KMS-11 (cell line): ENCODE measurements around the gene ZYX.
"Not testable (repeated sequence)": the region's sequence is repeated elsewhere in the genome, so short reads cannot be mapped to it uniquely, and the experiment has no call there.

Experiments used
- H2AFZ ChIP-seq: fragments of 200-600 bp; sonication (generic); 2 replicates; pipeline ENCODE4 v1.6.1; 2016; ENCODE audit warnings: antibody characterized with exemption, mixed run types, low read depth
- H3K27ac ChIP-seq: fragments of 200-600 bp; sonication (generic); 2 replicates; pipeline ENCODE4 v1.6.1; 2016; ENCODE audit warnings: mild to moderate bottlenecking, mixed run types
- H3K27me3 ChIP-seq: fragments of 200-600 bp; sonication (generic); 2 replicates; pipeline ENCODE4 v1.6.1; 2017; ENCODE audit warnings: mild to moderate bottlenecking, low read depth, mixed run types, moderate library complexity; ENCODE audit not compliant: insufficient read depth
- H3K36me3 ChIP-seq: fragments of 200-600 bp; sonication (generic); 2 replicates; pipeline ENCODE4 v1.6.1; 2017; ENCODE audit warnings: mild to moderate bottlenecking, mixed run types; ENCODE audit not compliant: insufficient read depth
- H3K4me1 ChIP-seq: fragments of 200-600 bp; sonication (generic); 2 replicates; pipeline ENCODE4 v1.6.1; 2016; ENCODE audit warnings: mild to moderate bottlenecking, low read depth, mixed run types; ENCODE audit not compliant: poor library complexity, severe bottlenecking
- H3K4me2 ChIP-seq: fragments of 200-600 bp; sonication (generic); 2 replicates; pipeline ENCODE4 v1.7.0; 2016; ENCODE audit warnings: mild to moderate bottlenecking, mixed run types
- H3K4me3 ChIP-seq: fragments of 200-600 bp; sonication (generic); IDR thresholded peaks from 2 replicates; pipeline ENCODE4 v1.6.1; 2017; ENCODE audit warnings: low read depth, low read length, mixed read lengths; ENCODE audit not compliant: insufficient read depth
- H3K79me2 ChIP-seq: fragments of 200-600 bp; sonication (generic); 2 replicates; pipeline ENCODE4 v1.6.1; 2016; ENCODE audit warnings: low read depth, mixed run types; ENCODE audit not compliant: insufficient read depth
- H3K9ac ChIP-seq: fragments of 200-600 bp; sonication (generic); 2 replicates; pipeline ENCODE4 v1.6.1; 2016; ENCODE audit warnings: mild to moderate bottlenecking, mixed run types
- H4K20me1 ChIP-seq: fragments of 200-600 bp; sonication (generic); 2 replicates; pipeline ENCODE4 v1.6.1; 2016; ENCODE audit warnings: mild to moderate bottlenecking, mixed run types; ENCODE audit not compliant: insufficient read depth
- TF ChIP-seq, protein P1 (sequence below): fragments of 200-600 bp; sonication (generic); conservative IDR thresholded peaks from 2 replicates; pipeline ENCODE4 v1.6.1; 2017; ENCODE audit warnings: low read depth, mild to moderate bottlenecking, antibody characterized with exemption, low read length, moderate library complexity, mixed read lengths

ZYX gene

DNA sequence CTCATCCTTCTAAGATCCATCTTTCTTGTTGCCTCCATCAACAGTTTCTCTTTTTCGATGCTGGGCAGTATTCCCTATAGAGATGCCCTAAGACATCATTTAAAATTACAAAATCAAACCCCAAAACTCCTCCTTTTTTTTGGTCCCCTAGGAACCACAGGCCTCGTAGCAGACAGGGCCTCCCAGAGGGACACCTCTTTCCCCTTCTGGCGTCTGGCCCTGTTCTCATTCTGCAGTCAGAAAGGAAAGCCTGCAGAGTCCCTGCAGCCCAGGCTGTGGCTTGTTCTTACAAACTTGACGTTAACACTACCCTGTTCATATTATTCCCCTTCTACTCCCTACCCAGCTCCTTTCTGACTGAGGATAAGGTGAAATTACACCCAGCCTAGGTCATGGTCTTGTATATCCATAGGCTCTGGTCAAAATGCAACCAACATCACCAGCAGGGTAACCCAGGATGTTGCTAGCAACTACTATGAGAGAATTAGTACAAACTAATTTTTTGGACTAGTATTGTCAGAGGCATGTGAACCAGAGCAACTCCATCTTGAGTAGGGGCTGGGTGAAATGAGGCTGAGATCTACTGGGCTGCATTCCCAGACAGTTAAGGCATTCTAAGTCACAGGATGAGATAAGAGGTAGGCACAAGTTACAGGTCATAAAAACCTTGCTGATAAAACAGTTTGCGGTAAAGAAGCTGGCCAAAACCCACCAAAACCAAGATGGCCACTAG lies 31.0 kb downstream of the ZYX start:
- TF ChIP-seq, protein P1, sequence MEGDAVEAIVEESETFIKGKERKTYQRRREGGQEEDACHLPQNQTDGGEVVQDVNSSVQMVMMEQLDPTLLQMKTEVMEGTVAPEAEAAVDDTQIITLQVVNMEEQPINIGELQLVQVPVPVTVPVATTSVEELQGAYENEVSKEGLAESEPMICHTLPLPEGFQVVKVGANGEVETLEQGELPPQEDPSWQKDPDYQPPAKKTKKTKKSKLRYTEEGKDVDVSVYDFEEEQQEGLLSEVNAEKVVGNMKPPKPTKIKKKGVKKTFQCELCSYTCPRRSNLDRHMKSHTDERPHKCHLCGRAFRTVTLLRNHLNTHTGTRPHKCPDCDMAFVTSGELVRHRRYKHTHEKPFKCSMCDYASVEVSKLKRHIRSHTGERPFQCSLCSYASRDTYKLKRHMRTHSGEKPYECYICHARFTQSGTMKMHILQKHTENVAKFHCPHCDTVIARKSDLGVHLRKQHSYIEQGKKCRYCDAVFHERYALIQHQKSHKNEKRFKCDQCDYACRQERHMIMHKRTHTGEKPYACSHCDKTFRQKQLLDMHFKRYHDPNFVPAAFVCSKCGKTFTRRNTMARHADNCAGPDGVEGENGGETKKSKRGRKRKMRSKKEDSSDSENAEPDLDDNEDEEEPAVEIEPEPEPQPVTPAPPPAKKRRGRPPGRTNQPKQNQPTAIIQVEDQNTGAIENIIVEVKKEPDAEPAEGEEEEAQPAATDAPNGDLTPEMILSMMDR, result no peak
- H3K9ac ChIP-seq, result no peak overlapping the region
- no peaks in the 10 kb centered on the region for H3K27me3 ChIP-seq
- no peak overlapping the region for H3K4me2 ChIP-seq
- no peak overlapping the region for H3K27ac ChIP-seq
- H3K4me3 ChIP-seq, result no peak overlapping the region
- H2AFZ ChIP-seq, result no peak overlapping the region
- no peaks in the 10 kb centered on the region for H3K79me2 ChIP-seq
- no peaks in the 10 kb centered on the region for H3K4me1 ChIP-seq
- no peaks in the 10 kb centered on the region for H3K36me3 ChIP-seq
- H4K20me1 ChIP-seq, result no peaks in the 10 kb centered on the region

DNA sequence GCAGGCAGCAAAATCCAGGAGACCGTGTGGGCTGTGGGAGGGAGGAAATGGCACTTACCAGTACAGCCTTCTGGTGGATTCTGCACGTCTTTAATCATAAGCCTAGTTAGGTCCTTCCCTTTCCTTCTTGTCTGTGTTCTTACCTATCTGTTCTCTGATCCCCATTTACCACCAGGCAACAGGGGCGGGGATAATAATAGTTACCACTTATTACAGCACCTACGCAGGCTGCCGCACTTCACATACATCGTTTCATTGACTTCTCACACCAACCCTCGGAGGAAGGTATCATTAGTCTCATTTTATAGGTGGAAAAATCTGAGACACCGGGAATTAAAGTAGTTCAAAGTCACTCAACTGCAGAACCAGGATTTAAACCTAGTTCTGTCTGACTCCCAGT lies 32.0 kb downstream of the ZYX start:
- no peaks in the 10 kb centered on the region for H3K36me3 ChIP-seq
- TF ChIP-seq, protein P1, result no peak
- no peak overlapping the region for H3K4me3 ChIP-seq
- no peaks in the 10 kb centered on the region for H3K79me2 ChIP-seq
- H4K20me1 ChIP-seq, result no peaks in the 10 kb centered on the region
- no peak overlapping the region for H3K27ac ChIP-seq
- H3K4me2 ChIP-seq, result no peak overlapping the region
- no peak overlapping the region for H3K9ac ChIP-seq
- no peaks in the 10 kb centered on the region for H3K4me1 ChIP-seq
- no peaks in the 10 kb centered on the region for H3K27me3 ChIP-seq
- H2AFZ ChIP-seq, result no peak overlapping the region

DNA sequence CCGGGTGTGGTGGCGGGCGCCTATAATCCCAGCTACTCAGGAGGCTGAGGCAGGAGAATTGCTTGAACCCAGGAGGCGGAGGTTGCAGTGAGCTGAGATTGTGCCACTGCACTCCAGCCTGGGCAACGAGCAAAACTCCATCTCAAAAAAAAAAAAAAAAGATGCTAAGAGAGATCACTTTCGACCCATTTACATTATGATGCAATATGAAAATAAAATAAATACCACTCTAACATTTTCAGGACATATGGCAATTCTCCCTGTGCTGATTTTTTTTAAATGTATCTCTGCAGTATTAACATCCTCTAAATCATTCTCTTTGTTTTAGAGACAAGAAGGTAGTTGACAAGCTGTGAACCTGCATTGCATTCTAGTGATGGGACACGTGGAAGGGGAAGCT lies 34.1 kb downstream of the ZYX start:
- not testable (repeated sequence) for H2AFZ ChIP-seq, H3K27ac ChIP-seq, H3K27me3 ChIP-seq, H3K4me2 ChIP-seq, H3K79me2 ChIP-seq, H3K4me3 ChIP-seq, H3K36me3 ChIP-seq, H4K20me1 ChIP-seq, H3K4me1 ChIP-seq, H3K9ac ChIP-seq

DNA sequence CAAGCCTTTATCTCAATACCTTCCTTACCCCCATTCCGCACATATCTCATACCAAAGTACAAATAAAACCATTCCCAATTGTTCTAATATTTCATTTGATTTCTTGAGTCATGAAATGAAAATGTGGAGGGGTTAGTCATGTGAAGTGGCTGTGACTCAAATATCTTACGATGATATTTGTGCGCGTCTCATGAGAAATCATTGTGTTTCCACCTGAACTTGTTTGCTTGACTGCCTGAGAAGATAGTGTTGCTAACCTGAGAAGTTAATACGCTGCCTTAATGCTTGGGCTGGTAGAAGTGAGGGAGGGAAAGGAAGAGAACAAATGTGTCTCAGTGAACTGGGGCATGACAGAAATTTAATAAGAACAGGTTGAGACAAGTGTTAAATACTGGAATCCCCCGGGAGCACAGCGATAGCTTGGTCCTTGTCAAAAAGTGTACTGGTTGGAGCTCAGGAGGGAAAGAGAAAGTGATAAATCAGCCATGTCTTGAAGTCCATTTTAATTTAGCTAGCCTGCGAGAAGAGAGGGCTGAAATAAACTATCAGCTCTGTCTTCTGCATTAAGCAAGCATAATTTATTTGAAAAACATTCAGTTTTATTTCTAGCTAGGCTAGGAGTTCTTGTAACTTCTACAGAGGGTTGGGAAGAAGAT lies 34.7 kb downstream of the ZYX start:
- Histone ChIP-seq H3K4me2 (no peak overlapping the region), H3K27ac (no peak overlapping the region), H2AFZ (no peak overlapping the region), H3K79me2 (no peaks in the 10 kb centered on the region), H3K4me1 (no peaks in the 10 kb centered on the region), H3K27me3 (no peaks in the 10 kb centered on the region), H4K20me1 (no peaks in the 10 kb centered on the region), H3K36me3 (no peaks in the 10 kb centered on the region), H3K9ac (no peak overlapping the region), H3K4me3 (no peak overlapping the region)
- TF ChIP-seq, protein P1, result no peak

DNA sequence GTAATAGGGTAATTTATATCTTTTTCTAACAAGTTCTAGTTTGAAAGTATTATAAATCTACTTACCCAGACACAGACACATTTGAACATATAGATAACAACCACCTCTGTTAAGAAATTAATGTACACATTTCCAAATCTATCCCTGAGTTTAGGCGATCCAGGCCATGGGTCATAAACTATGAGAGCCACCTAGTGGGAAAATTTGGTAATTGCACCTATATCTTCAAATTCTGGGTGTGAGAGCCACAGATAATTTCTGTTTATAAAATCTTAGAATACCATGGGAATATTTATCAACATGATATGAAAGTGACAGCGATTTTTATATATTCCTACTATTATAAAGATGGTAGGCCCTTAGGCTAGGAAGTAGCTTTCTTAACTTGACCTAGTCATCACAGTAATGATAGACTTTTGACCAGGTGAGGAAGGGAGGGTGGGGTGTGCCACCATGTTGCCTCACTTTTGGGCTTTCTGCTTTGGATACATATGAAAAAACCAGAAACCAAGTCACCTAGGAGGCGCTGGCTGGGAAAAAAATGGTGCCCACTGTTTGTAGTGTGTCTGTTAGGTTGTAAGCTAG lies 35.5 kb downstream of the ZYX start:
- H3K27ac ChIP-seq, result no peak overlapping the region

More for the DNA sequence above, 35.5 kb downstream of the ZYX start:
- Histone ChIP-seq H4K20me1 (no peaks in the 10 kb centered on the region), H2AFZ (no peak overlapping the region), H3K27me3 (no peaks in the 10 kb centered on the region), H3K4me2 (no peak overlapping the region; the same call in 1 of the 2 replicates), H3K4me3 (no peak overlapping the region), H3K79me2 (no peaks in the 10 kb centered on the region), H3K4me1 (no peaks in the 10 kb centered on the region), H3K9ac (no peak overlapping the region), H3K36me3 (no peaks in the 10 kb centered on the region)
- TF ChIP-seq, protein P1, result peak; percentile 97
